Mucosa of rectum (tissue), 2 donors: ENCODE results near the gene ASB10.

Source experiments
- H3K27ac ChIP-seq, 2 donors: one replicate each; pipeline ENCODE4 v1.7.0; 2013; ENCODE audit warnings: inconsistent platforms in 2 of 2, low read depth in 2 of 2, low read length in 2 of 2
- H3K27me3 ChIP-seq, 2 donors: one replicate each; pipeline ENCODE4 v1.7.0; 2013; ENCODE audit warnings: low read length in 2 of 2; ENCODE audit not compliant: control insufficient read depth in 2 of 2, insufficient read depth in 2 of 2
- H3K36me3 ChIP-seq, 2 donors: one replicate each; pipeline ENCODE4 v1.7.0; 2013; ENCODE audit warnings: low read length in 2 of 2; ENCODE audit not compliant: control insufficient read depth in 2 of 2, insufficient read depth in 2 of 2
- H3K4me1 ChIP-seq, 2 donors: one replicate each; pipeline ENCODE4 v1.7.0; 2013; ENCODE audit warnings: low read length in 2 of 2, mild to moderate bottlenecking in 1 of 2; ENCODE audit not compliant: control insufficient read depth in 2 of 2, insufficient read depth in 2 of 2
- H3K4me3 ChIP-seq, 2 donors: one replicate each; pipeline ENCODE4 v1.7.0; 2013; ENCODE audit warnings: low read length in 2 of 2
- H3K9ac ChIP-seq, 2 donors: one replicate each; pipeline ENCODE4 v1.7.0; 2013; ENCODE audit warnings: low read length in 2 of 2, low read depth in 1 of 2, mild to moderate bottlenecking in 1 of 2
- H3K9me3 ChIP-seq, 2 donors: one replicate each; pipeline ENCODE4 v1.7.0; 2013; ENCODE audit warnings: low read length in 2 of 2; ENCODE audit not compliant: control insufficient read depth in 2 of 2
- donor health status: healthy.
- donor health status: Normal muscosa, but diverticular disease.

The ASB10 gene

DNA sequence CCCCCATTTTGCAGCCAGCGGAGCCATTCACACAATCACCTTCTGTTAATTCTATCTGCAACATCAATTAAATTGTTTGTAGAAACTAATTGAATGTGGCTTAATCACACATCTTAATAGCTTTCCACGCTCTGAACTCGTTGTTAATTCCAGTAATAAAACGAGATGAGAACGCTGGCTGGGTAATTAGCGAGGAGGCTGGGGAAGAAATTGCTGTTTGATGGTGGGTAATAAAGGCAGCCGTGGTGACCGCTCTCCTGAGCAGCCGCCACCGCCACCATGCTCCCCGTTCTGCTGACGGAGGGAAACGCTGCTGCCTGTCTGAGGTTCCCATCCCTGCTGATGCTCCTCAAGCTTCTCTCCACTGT is 55.8 kb downstream of the ASB10 start:
- no peaks in the 10 kb centered on the region for H3K27me3 ChIP-seq
- no peaks in the 10 kb centered on the region for H3K9me3 ChIP-seq
- no peak overlapping the region for H3K9ac ChIP-seq
- peaks cover 5% of the 10 kb centered on the region in 2 donors for H3K4me1 ChIP-seq
- H3K27ac ChIP-seq, result no peak overlapping the region
- peaks cover 44 to 45% of the 10 kb centered on the region in 2 donors for H3K36me3 ChIP-seq
- H3K4me3 ChIP-seq, result no peak overlapping the region

DNA sequence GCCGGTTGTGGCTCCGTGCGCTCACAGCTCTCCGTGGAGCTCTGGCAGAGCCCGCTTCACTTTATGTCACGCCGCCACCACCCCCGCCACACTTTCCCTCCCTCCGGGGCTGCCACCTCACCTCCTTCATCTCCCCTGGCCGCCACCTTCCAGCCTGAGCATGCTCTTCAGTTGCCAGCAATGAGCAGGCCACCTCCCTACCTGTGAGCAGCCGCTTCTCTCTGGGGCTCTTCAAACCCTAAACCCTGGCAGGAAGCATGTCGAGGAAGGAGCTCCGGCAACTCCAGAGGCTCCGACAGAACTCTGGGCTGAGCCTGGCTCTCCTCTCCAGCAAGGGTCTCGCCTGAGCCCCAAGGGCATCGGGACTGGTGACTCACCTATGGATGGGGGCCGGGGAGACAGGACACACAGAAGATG is 56.3 kb downstream of the ASB10 start:
- H3K27ac ChIP-seq, result no peak overlapping the region
- peaks cover 5% of the 10 kb centered on the region in 2 donors for H3K4me1 ChIP-seq
- no peaks in the 10 kb centered on the region for H3K9me3 ChIP-seq
- no peak overlapping the region for H3K9ac ChIP-seq
- H3K36me3 ChIP-seq, result peaks cover 44 to 45% of the 10 kb centered on the region in 2 donors
- no peak overlapping the region for H3K4me3 ChIP-seq
- no peaks in the 10 kb centered on the region for H3K27me3 ChIP-seq

- H3K36me3 ChIP-seq, result peaks cover 38 to 39% of the 10 kb centered on the region in 2 donors
- H3K27ac ChIP-seq, result no peak overlapping the region
- peaks cover 5 to 12% of the 10 kb centered on the region in 2 donors for H3K4me1 ChIP-seq
- H3K4me3 ChIP-seq, result no peak overlapping the region
- no peaks in the 10 kb centered on the region for H3K27me3 ChIP-seq
- H3K9ac ChIP-seq, result no peak overlapping the region
- no peaks in the 10 kb centered on the region for H3K9me3 ChIP-seq
Measured at GRCh38 chr7:151129960-151130591, 57.0 kb downstream of the ASB10 start.

- Histone ChIP-seq H3K27me3 (no peaks in the 10 kb centered on the region), H3K4me1 (peaks cover 5 to 14% of the 10 kb centered on the region in 2 donors), H3K9me3 (no peaks in the 10 kb centered on the region), H3K36me3 (peaks cover 32 to 35% of the 10 kb centered on the region in 2 donors), H3K4me3 (no peak overlapping the region), H3K9ac (no peak overlapping the region), H3K27ac (no peak overlapping the region)
Measured at GRCh38 chr7:151129117-151129959, 57.7 kb downstream of the ASB10 start.

- H3K36me3 ChIP-seq, result peaks cover 26 to 32% of the 10 kb centered on the region in 2 donors
- H3K4me1 ChIP-seq, result peaks cover 5 to 14% of the 10 kb centered on the region in 2 donors
- H3K9ac ChIP-seq, result no peak overlapping the region
Measured at GRCh38 chr7:151128716-151129115, 58.3 kb downstream of the ASB10 start.

GRCh38 chr7:151128144-151128543 is 58.9 kb downstream of the ASB10 start:
- Histone ChIP-seq H3K9ac (no peak overlapping the region), H3K4me3 (no peak overlapping the region), H3K27me3 (no peaks in the 10 kb centered on the region), H3K9me3 (no peaks in the 10 kb centered on the region), H3K36me3 (peaks cover 23 to 29% of the 10 kb centered on the region in 2 donors), H3K27ac (no peak overlapping the region), H3K4me1 (peaks cover 5 to 14% of the 10 kb centered on the region in 2 donors)

More at GRCh38 chr7:151128716-151129115, 58.3 kb downstream of the ASB10 start:
- no peaks in the 10 kb centered on the region for H3K27me3 ChIP-seq
- no peak overlapping the region for H3K4me3 ChIP-seq
- H3K27ac ChIP-seq, result no peak overlapping the region
- H3K9me3 ChIP-seq, result no peaks in the 10 kb centered on the region

DNA sequence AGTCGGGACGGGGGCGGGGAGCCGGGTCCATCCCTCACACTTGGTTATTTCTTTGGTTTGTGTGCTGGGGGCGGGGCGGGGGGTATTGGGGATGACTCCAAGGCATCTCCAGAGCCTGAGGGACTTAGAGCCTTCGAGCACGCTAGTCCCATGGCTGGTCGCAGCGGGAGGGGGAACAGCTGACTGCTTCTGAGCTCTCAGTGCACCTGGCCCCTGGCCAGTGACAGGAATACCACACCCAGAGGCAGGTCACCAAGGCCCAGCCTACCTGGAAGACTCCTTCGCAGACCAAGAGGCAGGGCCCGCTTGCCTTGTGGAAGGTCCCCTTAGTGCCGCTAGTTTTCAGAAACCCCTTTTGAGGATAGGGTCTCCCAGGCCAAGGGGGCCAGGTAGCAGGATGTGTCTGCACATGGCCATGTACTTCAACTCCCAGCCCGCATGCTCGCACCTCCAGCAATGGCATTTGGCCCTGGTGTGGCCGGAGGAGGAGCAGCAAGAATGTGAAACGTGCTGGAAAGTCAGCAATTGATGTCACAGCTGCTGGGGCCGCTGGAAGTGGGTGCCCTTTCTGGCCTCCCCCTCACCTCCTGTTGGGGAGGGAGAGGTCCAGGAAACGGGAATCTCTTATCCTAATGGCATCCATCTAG is 60.4 kb downstream of the ASB10 start:
- Histone ChIP-seq H3K9me3 (no peaks in the 10 kb centered on the region), H3K4me3 (no peak overlapping the region), H3K4me1 (peaks cover 5 to 14% of the 10 kb centered on the region in 2 donors), H3K36me3 (peaks cover 20 to 25% of the 10 kb centered on the region in 2 donors), H3K9ac (no peak overlapping the region), H3K27ac (peak overlapping the region; percentile 63 to 83), H3K27me3 (no peaks in the 10 kb centered on the region)

- Histone ChIP-seq H3K27ac (peak overlapping the region; percentile 63 to 83), H3K4me3 (peak overlapping the region; percentile 51 to 62), H3K9ac (peak overlapping the region in 1 of 2 donors; percentile 53), H3K36me3 (peaks cover 17 to 26% of the 10 kb centered on the region in 2 donors), H3K4me1 (peaks cover 5 to 14% of the 10 kb centered on the region in 2 donors), H3K9me3 (no peaks in the 10 kb centered on the region), H3K27me3 (no peaks in the 10 kb centered on the region)
Measured at GRCh38 chr7:151125846-151126481, 61.1 kb downstream of the ASB10 start.
